ENCODE results near the gene POU4F3. TPM values are rescaled to one million over a fixed set of nuclear protein-coding genes. Genes with fewer than 3 reads are reported as not detected.

Gene POU4F3
- total RNA-seq, 4 donors from 2014 or later = 0.19 TPM; not detected in 3

DNA sequence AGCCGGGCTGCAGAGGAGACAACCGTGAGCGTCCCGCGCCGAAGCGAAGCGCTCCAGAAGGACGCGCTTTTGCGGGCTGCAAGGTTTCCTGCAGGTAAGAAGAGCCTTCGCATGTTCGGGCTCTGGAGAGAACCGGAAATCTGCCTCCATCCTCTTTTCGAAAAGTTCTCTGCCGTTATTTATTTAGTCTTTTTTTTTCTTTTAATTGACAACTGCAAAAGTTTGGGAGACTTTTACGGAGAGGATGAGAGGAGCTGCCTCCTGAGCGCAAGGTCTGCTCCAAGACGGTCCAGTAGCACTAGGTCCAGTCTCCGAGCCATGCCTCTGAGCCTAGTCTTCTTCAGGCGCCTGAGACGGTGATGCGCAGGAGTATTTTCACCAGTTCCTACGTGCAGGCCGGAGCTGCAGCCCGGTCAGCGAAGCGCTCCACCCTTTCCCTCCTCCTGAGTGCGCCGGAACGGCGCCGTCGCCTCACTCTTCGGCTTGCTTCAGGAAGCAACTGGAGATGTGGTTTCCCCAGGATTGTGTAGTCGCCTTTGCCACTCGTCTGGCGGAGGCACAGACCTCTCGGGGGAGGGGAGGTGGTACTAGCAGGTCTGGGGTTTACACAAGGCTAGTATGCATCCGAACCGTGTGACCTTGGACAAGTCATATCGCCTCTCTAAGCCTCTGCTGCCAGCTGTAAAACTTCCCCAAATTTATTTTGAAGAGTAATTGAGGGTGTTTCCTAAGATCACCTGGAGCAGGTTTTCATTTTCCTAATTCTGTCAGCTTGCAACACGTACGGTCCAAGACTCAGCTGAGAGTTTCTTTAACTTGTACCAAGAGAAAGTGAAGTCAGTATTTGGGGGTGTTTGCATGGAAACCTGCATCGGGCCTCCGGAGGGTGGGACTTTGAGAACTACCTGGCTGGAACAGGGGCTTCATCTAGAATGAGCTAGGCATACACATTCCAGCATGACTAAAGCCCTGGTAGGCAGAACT lies 4.5 kb downstream of the POU4F3 start:
- TF ChIP-seq POLR2AphosphoS5 (IDR thresholded peaks at IDR 0.05) (no peak), EP300 (IDR thresholded peaks at IDR 0.05) (no peak), POLR2A (IDR thresholded peaks at IDR 0.05) (no peak)
- TF ChIP-seq, protein P1, sequence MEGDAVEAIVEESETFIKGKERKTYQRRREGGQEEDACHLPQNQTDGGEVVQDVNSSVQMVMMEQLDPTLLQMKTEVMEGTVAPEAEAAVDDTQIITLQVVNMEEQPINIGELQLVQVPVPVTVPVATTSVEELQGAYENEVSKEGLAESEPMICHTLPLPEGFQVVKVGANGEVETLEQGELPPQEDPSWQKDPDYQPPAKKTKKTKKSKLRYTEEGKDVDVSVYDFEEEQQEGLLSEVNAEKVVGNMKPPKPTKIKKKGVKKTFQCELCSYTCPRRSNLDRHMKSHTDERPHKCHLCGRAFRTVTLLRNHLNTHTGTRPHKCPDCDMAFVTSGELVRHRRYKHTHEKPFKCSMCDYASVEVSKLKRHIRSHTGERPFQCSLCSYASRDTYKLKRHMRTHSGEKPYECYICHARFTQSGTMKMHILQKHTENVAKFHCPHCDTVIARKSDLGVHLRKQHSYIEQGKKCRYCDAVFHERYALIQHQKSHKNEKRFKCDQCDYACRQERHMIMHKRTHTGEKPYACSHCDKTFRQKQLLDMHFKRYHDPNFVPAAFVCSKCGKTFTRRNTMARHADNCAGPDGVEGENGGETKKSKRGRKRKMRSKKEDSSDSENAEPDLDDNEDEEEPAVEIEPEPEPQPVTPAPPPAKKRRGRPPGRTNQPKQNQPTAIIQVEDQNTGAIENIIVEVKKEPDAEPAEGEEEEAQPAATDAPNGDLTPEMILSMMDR (IDR thresholded peaks at IDR 0.05) = no peak
- DNase-seq (ENCODE audit: low spot score in 2 of 2) = no peak
- no peak overlapping the region for H3K4me3 ChIP-seq
- H3K27ac ChIP-seq = no peak overlapping the region
- peaks cover 100% of the 10 kb centered on the region for H3K27me3 ChIP-seq
- H3K4me1 ChIP-seq = peaks cover 21% of the 10 kb centered on the region
- no peaks in the 10 kb centered on the region for H3K36me3 ChIP-seq
- no peaks in the 10 kb centered on the region for H3K9me3 ChIP-seq
- 6% methylated on average over 22 of the region's 46 CpGs for WGBS

DNA sequence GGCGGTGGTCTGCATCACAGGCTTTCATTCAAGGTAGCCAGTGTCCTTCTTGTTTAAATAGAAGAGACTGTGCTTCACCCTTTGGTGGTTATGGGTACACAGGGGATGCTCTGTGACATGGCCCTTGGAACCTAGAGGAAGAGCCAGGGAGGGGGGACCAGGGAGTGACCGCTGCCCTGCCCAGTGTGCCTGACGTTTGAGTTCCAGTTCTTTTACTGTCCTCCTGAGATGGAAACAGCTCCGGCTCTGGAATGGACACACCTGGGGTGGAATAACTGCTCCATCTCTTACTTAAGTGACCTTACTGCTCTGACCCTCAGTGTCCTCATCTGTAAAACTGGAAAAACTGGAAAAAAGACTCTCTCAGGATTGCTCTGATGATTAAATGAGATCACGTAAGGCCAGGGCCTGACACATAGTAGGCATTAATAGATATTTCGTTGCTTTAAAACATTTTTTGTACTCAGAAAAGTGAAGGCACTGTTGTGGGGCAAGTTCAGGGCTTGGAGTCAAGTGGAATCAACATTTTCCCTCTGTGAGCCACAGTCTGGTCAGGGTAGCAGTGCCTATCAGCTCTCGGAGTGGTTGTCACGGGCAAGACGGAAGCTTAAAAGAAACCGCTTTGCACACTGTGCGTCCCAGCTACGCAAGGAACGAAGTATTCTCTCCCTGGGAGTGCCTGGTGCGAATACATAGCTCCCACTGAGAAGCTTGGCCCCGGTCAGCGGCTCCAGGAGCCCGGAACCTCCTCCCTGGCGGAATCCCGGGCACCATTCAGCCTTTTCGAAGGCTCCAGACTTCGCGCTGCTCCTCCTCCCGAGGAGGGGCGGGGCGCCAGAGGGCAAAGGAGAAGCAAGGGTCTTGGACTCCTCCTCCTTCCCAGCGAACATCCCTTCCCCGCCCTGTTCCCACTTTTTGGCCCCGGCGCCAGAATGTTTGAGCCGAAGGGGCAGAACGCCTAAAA lies 5.8 kb downstream of the POU4F3 start:
- WGBS = 6% methylated on average over 24 of the region's 31 CpGs
- Histone ChIP-seq H3K4me1 (peaks cover 21% of the 10 kb centered on the region), H3K4me3 (peak overlapping the region; percentile 32), H3K27ac (no peak overlapping the region), H3K9me3 (no peaks in the 10 kb centered on the region), H3K27me3 (peaks cover 99% of the 10 kb centered on the region), H3K36me3 (no peaks in the 10 kb centered on the region)
- TF ChIP-seq EP300 (IDR thresholded peaks at IDR 0.05) = no peak
- no peak for TF ChIP-seq POLR2AphosphoS5 (IDR thresholded peaks at IDR 0.05)
- TF ChIP-seq, protein P1 (IDR thresholded peaks at IDR 0.05) = no peak
- no peak for TF ChIP-seq POLR2A (IDR thresholded peaks at IDR 0.05)
- DNase-seq (ENCODE audit: low spot score in 2 of 2) = no peak

DNA sequence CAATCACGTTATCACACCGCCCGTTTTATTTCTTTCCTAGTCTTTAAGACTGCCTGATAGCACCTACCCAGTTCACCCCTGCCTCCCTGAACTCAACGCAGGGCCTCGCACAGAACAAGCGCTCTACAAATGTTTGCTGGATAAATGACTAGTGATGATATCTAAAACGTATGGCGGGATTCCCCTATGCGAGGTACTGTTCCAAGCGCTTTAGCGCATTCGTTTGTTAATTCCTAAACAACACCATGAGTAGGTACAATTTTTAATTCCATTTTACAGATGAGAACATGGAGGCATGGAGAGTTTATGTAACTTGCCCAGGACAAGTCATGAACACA lies 6.6 kb downstream of the POU4F3 start:
- Histone ChIP-seq H3K27ac (no peak overlapping the region), H3K4me3 (peak overlapping the region; percentile 32), H3K4me1 (peaks cover 16% of the 10 kb centered on the region), H3K27me3 (peaks cover 91% of the 10 kb centered on the region), H3K9me3 (no peaks in the 10 kb centered on the region), H3K36me3 (no peaks in the 10 kb centered on the region)
- DNase-seq (ENCODE audit: low spot score in 2 of 2) = no peak
- 12% methylated on average over 12 of the region's 12 CpGs for WGBS
- TF ChIP-seq POLR2A (IDR thresholded peaks at IDR 0.05) = no peak
- no peak for TF ChIP-seq POLR2AphosphoS5 (IDR thresholded peaks at IDR 0.05)
- TF ChIP-seq, protein P1 (IDR thresholded peaks at IDR 0.05) = no peak
- TF ChIP-seq EP300 (IDR thresholded peaks at IDR 0.05) = no peak

DNA sequence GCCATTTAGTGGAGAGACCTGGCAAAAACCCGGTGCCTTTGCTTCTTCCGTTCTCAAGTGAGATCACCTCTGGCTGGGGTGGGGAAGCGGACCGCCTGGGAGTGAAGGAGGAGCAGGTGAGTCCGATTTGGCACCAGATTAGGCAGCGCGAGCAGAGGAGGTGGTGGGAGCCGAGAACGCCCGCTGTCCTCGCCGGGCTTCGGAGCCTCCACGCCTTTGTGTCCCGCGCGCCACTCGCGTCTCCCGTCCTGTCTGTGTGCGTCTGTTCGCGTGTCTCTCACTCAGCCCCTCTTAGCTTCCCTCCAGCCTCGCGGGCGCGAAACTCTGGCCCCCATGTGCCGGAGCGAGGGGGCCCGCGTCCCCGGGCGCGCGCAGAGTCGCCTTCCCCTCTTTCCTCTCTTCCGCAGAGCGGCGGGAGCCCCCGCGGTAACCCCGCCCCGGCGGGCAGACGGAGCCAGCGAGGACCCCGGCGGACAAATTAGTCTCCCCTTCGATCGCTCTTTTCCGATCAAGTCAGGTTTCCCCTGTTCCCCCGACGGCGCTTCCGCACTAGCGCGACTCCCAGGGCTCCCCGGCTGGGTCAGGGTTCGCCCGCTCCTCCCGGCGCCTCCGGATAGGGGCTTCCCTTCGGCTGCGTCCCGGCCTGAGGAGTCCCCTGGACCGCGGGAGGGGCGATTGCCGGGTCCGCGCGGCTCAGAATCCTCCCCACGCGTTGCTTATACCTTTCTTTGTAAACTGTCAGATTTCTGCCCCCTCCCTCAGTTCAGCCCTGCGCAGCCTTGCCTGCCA lies 7.1 kb downstream of the POU4F3 start:
- H3K4me3 ChIP-seq = peak overlapping the region; percentile 26
- DNase-seq (ENCODE audit: low spot score in 2 of 2) = no peak
- no peak for TF ChIP-seq POLR2A (IDR thresholded peaks at IDR 0.05)
- TF ChIP-seq, protein P1 (IDR thresholded peaks at IDR 0.05) = no peak
- no peak for TF ChIP-seq EP300 (IDR thresholded peaks at IDR 0.05)
- TF ChIP-seq POLR2AphosphoS5 (IDR thresholded peaks at IDR 0.05) = no peak
- H3K27ac ChIP-seq = no peak overlapping the region
- H3K4me1 ChIP-seq = peaks cover 16% of the 10 kb centered on the region
- no peaks in the 10 kb centered on the region for H3K36me3 ChIP-seq
- 3% methylated on average over 40 of the region's 76 CpGs for WGBS
- no peaks in the 10 kb centered on the region for H3K9me3 ChIP-seq
- peaks cover 85% of the 10 kb centered on the region for H3K27me3 ChIP-seq
